HEK293 (cell line): ENCODE data around the gene FAM81A.
"Not testable (repeated sequence)": the region's sequence is repeated elsewhere in the genome, so short reads cannot be mapped to it uniquely, and the experiment has no call there.

Experiments
- CTCF ChIA-PET: fragments of 350-600 bp; formaldehyde crosslinking; extraction: SDS; loops from one replicate; lab custom pipeline; 2021; ENCODE audit warnings: antibody characterized with exemption; lab: Yijun Ruan, JAX
- POLR2A ChIA-PET: fragments of 300-600 bp; formaldehyde crosslinking; extraction: SDS; loops from one replicate; lab custom pipeline; 2020; ENCODE audit warnings: antibody characterized with exemption, inconsistent platforms; lab: Yijun Ruan, JAX
- H3K27ac ChIP-seq: fragments of 200-500 bp; sonication (Bioruptor generic); 2 replicates; pipeline ENCODE4 v1.5.1; 2014; ENCODE audit warnings: low read depth, low read length, control low read depth, inconsistent platforms; ENCODE audit errors: extremely low read depth
- H3K36me3 ChIP-seq, 2 experiments: fragments of 200-500 bp in 1 of 2; sonication (Bioruptor generic) in 1 of 2; 1 replicate in 1 of 2; 2 replicates in 1 of 2; pipeline ENCODE4 v1.5.1; 2014 to 2017; ENCODE audit warnings: inconsistent platforms in 2 of 2, low read length in 2 of 2; ENCODE audit not compliant: control insufficient read depth in 2 of 2, insufficient read depth in 1 of 2
- H3K4me1 ChIP-seq: fragments of 200-500 bp; sonication (Bioruptor generic); 2 replicates; pipeline ENCODE4 v1.5.1; 2014; ENCODE audit warnings: mild to moderate bottlenecking, low read length, inconsistent platforms; ENCODE audit not compliant: control insufficient read depth, insufficient read depth
- H3K4me3 ChIP-seq: 2 replicates; pipeline ENCODE4 v1.5.1; 2011; ENCODE audit warnings: low read depth, mild to moderate bottlenecking, control low read depth, low read length, moderate library complexity
- H3K9me3 ChIP-seq: fragments of 200-500 bp; sonication (Bioruptor generic); 2 replicates; pipeline ENCODE4 v1.5.1; 2014; ENCODE audit warnings: low read depth, low read length, inconsistent platforms; ENCODE audit not compliant: control insufficient read depth, insufficient read depth
- IKZF3 ChIP-seq: fragments of 450-650 bp; IDR thresholded peaks from 2 replicates; pipeline ENCODE4 v1.5.0; 2018; ENCODE audit warnings: missing biosample characterization, mild to moderate bottlenecking, missing genetic modification characterization, moderate library complexity
- RBAK ChIP-seq: fragments of 450-650 bp; formaldehyde crosslinking; IDR thresholded peaks from 2 replicates; pipeline ENCODE4 v1.5.1; 2016; ENCODE audit warnings: missing biosample characterization, missing genetic modification characterization
- ZEB2 ChIP-seq: fragments of 450-650 bp; formaldehyde crosslinking; IDR thresholded peaks from 2 replicates; pipeline ENCODE4 v1.5.1; 2016; ENCODE audit warnings: missing biosample characterization, missing genetic modification characterization
- ZFHX2 ChIP-seq: fragments of 450-650 bp; formaldehyde crosslinking; conservative IDR thresholded peaks from 2 replicates; pipeline ENCODE4 v1.5.1; 2016; ENCODE audit warnings: missing biosample characterization, missing genetic modification characterization
- ZIC2 ChIP-seq: fragments of 450-650 bp; formaldehyde crosslinking; IDR thresholded peaks from 2 replicates; pipeline ENCODE4 v1.5.1; 2016; ENCODE audit warnings: missing biosample characterization, missing genetic modification characterization
- ZNF10 ChIP-seq: fragments of 450-650 bp; formaldehyde crosslinking; IDR thresholded peaks from 2 replicates; pipeline ENCODE4 v1.5.1; 2017; ENCODE audit warnings: missing biosample characterization, missing genetic modification characterization
- ZNF214 ChIP-seq: fragments of 450-650 bp; formaldehyde crosslinking; IDR thresholded peaks from 2 replicates; pipeline ENCODE4 v1.5.1; 2017; ENCODE audit warnings: missing biosample characterization, mild to moderate bottlenecking, missing genetic modification characterization, borderline replicate concordance
- ZNF335 ChIP-seq: fragments of 450-650 bp; formaldehyde crosslinking; conservative IDR thresholded peaks from 2 replicates; pipeline ENCODE4 v1.5.1; 2016; ENCODE audit warnings: missing biosample characterization, missing genetic modification characterization
- ZNF366 ChIP-seq: fragments of 450-650 bp; formaldehyde crosslinking; conservative IDR thresholded peaks from 2 replicates; pipeline ENCODE4 v1.5.1; 2016; ENCODE audit warnings: missing biosample characterization, missing genetic modification characterization
- ZNF37A ChIP-seq: fragments of 450-650 bp; IDR thresholded peaks from 2 replicates; pipeline ENCODE4 v1.5.1; 2018; ENCODE audit warnings: missing biosample characterization, missing genetic modification characterization
- ZNF423 ChIP-seq: fragments of 450-650 bp; formaldehyde crosslinking; IDR thresholded peaks from 2 replicates; pipeline ENCODE4 v1.5.1; 2016; ENCODE audit warnings: missing biosample characterization, missing genetic modification characterization
- ZNF473 ChIP-seq: fragments of 450-650 bp; formaldehyde crosslinking; IDR thresholded peaks from 2 replicates; pipeline ENCODE4 v1.5.1; 2017; ENCODE audit warnings: missing biosample characterization, missing genetic modification characterization
- ZNF501 ChIP-seq: fragments of 450-650 bp; formaldehyde crosslinking; IDR thresholded peaks from 2 replicates; pipeline ENCODE4 v1.5.1; 2016; ENCODE audit warnings: missing biosample characterization, missing genetic modification characterization
- ZNF549 ChIP-seq: fragments of 450-650 bp; IDR thresholded peaks from 2 replicates; pipeline ENCODE4 v1.5.1; 2018; ENCODE audit warnings: missing biosample characterization, missing genetic modification characterization, mild to moderate bottlenecking, inconsistent platforms, moderate library complexity
- ZSCAN4 ChIP-seq: fragments of 450-650 bp; formaldehyde crosslinking; IDR thresholded peaks from 2 replicates; pipeline ENCODE4 v1.5.1; 2017; ENCODE audit warnings: missing biosample characterization, missing genetic modification characterization
- TF ChIP-seq, protein P1 (sequence below): sonication (generic); formaldehyde crosslinking; IDR thresholded peaks from 2 replicates; pipeline ENCODE4 v1.8.1; 2022; ENCODE audit warnings: mild to moderate bottlenecking, moderate library complexity, missing genetic modification reagents

The FAM81A gene

DNA sequence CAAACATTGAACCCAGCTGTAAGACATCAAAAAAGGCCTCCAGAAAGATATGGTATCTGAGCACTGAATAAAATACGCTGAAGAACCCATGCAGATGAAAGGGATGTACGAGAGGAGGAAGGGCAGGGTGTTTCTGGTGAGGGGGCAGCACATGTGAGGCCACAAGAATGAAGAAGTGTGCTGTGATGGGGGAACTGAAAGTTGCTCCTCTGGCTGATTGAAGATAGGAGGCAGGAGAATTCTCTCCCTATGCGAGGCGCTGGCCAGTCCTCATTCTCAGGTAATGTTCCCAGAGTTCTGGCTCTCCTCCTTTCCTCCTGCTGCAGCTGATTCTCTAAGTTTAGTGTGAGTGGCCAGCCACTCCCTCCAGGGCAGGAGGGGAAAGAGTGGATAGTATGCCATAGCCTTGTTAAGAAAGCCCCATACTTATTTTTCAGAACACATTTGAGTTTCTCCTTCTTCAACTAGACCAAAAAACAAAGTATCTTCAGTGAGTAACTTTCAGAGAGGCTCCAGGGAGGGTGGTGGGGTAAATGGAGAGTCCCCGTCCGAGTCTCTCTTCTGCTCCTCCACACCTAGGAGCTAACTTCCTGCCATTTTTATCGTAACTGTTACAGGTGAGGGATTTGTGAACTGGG lies 38.4 kb upstream of the FAM81A start (continued):
- no peak for TF ChIP-seq ZSCAN4 (tag by site-specific recombination)
- TF ChIP-seq ZNF501 (tag by site-specific recombination): no peak
- no peak for TF ChIP-seq ZEB2
- no peak for TF ChIP-seq ZNF473 (tag by site-specific recombination)
- no peak for TF ChIP-seq ZNF37A (tag by site-specific recombination)
- TF ChIP-seq ZNF549: no peak
- no peak for TF ChIP-seq ZNF214 (tag by site-specific recombination)

DNA sequence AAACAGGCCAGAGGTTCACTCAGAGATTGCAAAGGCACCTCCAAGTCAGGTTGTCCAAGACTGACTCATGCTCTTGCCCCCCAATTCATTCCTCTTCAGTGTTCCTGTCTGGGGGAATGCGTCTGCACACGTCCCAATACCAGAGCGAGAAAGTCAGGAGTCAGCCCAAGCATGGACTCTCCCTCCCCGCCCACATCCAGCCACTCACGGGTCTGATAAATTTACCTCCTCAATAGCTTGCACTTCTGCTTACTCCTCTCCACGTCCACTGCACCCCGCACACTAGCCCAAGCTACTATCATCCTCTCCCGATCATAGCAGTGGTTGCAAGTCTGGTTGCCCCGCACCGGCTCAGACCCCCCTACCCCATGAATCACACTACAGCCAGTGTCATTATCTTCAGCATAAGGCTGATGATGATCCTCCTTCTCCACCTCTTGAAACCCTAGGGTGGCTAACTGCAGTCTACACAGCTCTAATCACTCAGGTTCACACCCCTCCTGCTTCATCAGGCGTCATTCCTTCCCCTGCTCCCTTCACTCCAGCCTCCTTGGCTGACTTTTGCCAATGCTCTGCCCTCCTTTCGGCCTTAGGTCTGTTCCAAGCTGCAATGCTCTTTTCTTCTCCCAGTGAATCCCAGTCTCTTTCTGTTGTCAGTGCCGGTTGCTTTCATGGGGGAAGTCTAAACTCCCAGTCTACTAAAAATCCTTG lies 37.7 kb upstream of the FAM81A start:
- H3K4me1 ChIP-seq: no peaks in the 10 kb centered on the region
- H3K36me3 ChIP-seq: no peaks in the 10 kb centered on the region
- ChIA-PET POLR2A (no interaction called here), CTCF (no interaction called here)
- TF ChIP-seq RBAK (tag by site-specific recombination): no peak
- no peak for TF ChIP-seq IKZF3 (tag by site-specific recombination)
- 0 out of 2 replicates have a peak, but pooled peaks have one; percentile 29 for TF ChIP-seq ZFHX2
- TF ChIP-seq ZNF10: peak; percentile 29; the same call in 1 of the 2 replicates
- H3K4me3 ChIP-seq: no peak overlapping the region
- no peak overlapping the region for H3K27ac ChIP-seq
- H3K9me3 ChIP-seq: no peaks in the 10 kb centered on the region

GRCh38 chr15:59401051-59401823 lies 36.7 kb upstream of the FAM81A start:
- H3K27ac ChIP-seq, H3K9me3 ChIP-seq, H3K4me1 ChIP-seq, H3K36me3 ChIP-seq, POLR2A ChIA-PET, CTCF ChIA-PET, H3K4me3 ChIP-seq: not testable (repeated sequence)

GRCh38 chr15:59401824-59402569 lies 36.0 kb upstream of the FAM81A start:
- ChIA-PET CTCF (no interaction called here), POLR2A (no interaction called here)
- Histone ChIP-seq H3K27ac (no peak overlapping the region), H3K9me3 (no peaks in the 10 kb centered on the region), H3K4me3 (no peak overlapping the region), H3K4me1 (no peaks in the 10 kb centered on the region), H3K36me3 (no peaks in the 10 kb centered on the region)
- TF ChIP-seq, protein P1, sequence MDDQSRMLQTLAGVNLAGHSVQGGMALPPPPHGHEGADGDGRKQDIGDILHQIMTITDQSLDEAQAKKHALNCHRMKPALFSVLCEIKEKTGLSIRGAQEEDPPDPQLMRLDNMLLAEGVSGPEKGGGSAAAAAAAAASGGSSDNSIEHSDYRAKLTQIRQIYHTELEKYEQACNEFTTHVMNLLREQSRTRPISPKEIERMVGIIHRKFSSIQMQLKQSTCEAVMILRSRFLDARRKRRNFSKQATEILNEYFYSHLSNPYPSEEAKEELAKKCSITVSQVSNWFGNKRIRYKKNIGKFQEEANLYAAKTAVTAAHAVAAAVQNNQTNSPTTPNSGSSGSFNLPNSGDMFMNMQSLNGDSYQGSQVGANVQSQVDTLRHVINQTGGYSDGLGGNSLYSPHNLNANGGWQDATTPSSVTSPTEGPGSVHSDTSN (CRISPR knock-in tag): no peak
- TF ChIP-seq ZNF423 (no peak), ZNF335 (tag by site-specific recombination) (peak; percentile 66), ZIC2 (tag by site-specific recombination) (peak; percentile 29; the same call in 1 of the 2 replicates), ZNF366 (tag by site-specific recombination) (no peak)
